KOPT-K1 (cell line): ENCODE data around the gene SMARCC2.
A peak's percentile ranks its signal among the peaks of the same experiment; 100 is the strongest.

Source experiments
- H3K27ac ChIP-seq: fragments of 200-600 bp; sonication (generic); 2 replicates; pipeline ENCODE4 v1.5.1; 2016; ENCODE audit warnings: antibody characterized with exemption, mild to moderate bottlenecking, low read depth, low read length; ENCODE audit not compliant: poor library complexity, severe bottlenecking
- H3K36me3 ChIP-seq: fragments of 200-600 bp; sonication (generic); 2 replicates; pipeline ENCODE4 v1.5.1; 2017; ENCODE audit warnings: antibody characterized with exemption, mild to moderate bottlenecking, low read length, moderate library complexity; ENCODE audit not compliant: insufficient read depth
- H3K9me3 ChIP-seq: fragments of 200-600 bp; sonication (generic); 2 replicates; pipeline ENCODE4 v1.5.1; 2017; ENCODE audit warnings: antibody characterized with exemption, low read length, mild to moderate bottlenecking; ENCODE audit not compliant: insufficient read depth, poor library complexity, severe bottlenecking

SMARCC2 gene

DNA sequence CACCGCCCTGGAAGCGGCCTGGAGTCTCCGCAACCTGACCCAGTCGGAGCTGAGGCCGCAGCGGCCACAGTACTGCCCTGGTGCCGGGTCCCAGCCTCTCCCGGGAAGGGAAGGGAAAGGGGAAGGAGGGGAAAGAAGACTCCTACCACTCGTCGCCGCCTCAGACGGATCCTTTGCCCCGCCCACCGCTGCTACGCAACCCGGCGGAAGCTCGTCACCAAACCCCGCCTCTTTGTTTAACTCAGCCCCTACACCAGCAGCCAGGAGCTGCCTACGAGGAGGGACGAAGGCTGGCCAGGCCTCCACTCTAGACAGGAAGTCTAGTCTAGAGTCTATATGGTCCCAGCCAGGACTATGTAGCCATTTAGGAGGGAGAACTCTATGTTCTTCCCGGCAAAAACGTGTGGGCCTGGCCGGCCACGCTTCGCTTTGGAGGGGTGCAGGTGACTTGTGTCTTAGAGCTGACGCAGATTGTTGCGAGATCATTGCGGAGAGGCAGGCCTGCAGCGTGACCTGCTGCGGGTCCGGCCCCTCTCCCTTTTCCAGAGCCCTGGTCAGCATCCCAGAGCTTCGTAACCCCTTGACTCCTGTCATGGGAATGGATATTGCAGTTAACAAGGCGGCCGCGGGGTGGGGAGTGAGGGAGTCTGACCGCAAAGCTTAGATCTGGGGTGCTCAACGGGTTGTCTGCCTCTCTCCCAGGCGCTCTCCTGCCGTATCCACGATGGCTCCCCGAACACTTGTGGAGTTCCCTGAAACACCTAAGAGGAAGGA is 32.7 kb upstream of the SMARCC2 start, which contains the start of gene RNF41:
RNF41 (minus strand) TSS at position 166 of the 774 bp plus-strand sequence. CDS start 7,875 bp downstream, outside the sequence.
- peak within 1 kb of the TSS; percentile 88 for H3K27ac ChIP-seq
- peaks cover 5% of the 10 kb centered on the region; the same call in 1 of the 2 replicates for H3K36me3 ChIP-seq
- H3K9me3 ChIP-seq, result no peaks in the 10 kb centered on the region

DNA sequence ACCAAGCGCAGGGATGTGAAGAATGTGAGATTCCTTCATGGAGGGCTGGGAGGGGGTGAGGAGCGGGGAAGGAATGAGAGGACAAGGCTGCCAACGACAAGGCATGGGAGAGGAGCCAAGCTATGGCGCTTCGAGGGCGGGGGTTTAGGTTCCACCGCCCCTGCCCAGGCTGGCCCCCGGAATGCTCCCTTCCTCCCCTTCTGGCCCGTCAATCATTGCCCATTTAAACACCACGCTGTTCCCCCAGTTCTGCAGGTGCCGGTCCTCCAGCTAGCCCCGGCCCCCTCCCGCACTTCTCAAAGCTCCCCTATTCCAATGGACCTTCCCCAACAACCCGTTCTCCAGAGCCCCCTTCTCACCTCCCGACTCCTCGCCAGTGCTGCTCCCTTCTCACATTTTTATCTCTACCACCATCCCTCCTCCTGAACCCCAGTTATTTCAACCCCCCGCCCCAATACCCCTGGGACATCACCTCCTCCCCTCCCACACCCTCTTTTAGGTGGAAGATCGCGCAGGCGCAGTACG is 32.0 kb upstream of the SMARCC2 start:
- Histone ChIP-seq H3K9me3 (no peaks in the 10 kb centered on the region), H3K36me3 (peaks cover 8% of the 10 kb centered on the region), H3K27ac (peak overlapping the region; percentile 88)

DNA sequence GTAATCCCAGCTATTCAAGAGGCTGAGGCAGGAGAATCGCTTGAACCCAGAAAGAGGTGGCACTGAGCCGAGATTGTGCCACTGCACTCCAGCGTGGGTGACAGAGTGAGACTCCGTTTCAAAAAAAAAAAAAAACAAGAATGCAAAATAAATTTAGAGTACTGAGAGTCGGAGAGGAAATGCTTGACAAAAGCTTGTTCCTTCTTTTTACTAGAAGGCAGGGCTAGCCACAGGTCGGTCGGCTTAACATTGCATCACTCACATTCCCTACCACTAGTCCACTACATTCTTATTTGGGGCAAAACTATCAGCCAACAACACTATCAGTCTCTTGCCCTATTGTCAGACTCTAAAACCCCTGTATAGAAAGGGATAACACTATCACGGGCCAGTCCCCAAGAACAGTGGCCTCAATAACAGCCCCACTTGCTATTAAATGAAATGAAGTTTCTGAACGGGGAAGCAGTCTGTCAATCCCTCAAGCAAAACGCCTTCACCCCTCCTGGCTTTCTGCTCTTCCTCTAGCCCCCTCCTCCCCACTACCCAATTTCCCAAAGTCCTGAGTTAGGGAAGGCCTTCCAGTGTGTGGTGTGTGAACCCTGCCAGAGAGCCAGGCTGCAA is 31.4 kb upstream of the SMARCC2 start:
- peaks cover 10% of the 10 kb centered on the region for H3K36me3 ChIP-seq
- no peaks in the 10 kb centered on the region for H3K9me3 ChIP-seq
- H3K27ac ChIP-seq, result peak overlapping the region; percentile 88

DNA sequence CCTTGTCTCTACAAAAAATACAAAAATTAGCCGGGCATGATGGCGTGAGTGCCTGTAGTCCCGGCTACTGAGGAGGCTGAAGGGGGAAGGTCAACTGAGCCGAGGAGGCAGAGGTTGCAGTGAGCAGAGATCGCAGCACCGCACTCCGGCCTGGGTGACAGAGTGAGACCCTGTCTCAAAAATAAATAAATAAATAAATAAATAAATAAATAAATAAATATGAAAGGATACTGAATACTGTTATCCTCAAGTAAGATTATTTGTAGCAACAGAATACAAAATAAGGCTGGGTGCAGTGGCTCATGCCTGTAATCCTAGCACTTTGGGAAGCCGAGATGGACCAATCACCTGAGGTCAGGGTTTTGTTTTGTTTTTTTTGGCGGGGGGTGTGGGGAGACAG is 30.6 kb upstream of the SMARCC2 start:
- no peak overlapping the region for H3K27ac ChIP-seq

DNA sequence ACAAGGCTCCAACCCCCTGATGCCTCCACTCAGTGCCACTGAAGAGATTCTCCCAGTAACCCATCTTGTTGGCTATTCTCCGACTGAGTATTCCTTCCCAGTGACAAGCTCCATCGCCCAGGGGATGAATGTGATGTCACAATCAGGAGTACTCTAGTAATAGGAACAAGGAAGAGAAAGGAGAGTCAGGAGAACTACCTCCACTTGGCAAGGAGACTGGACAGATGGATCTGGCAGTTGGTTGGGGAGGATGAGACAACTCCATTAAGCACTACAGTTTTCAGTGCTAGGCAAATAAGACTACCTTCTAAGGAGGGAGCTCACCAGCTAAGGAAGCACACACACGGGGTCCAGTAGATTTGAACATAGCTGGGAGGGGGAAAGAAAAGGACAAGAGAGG is 27.2 kb upstream of the SMARCC2 start:
- Histone ChIP-seq H3K9me3 (no peaks in the 10 kb centered on the region), H3K36me3 (peaks cover 53% of the 10 kb centered on the region), H3K27ac (no peak overlapping the region)

More for the DNA sequence above, 30.6 kb upstream of the SMARCC2 start:
- Histone ChIP-seq H3K36me3 (peaks cover 19% of the 10 kb centered on the region), H3K9me3 (no peaks in the 10 kb centered on the region)

- Histone ChIP-seq H3K9me3 (no peaks in the 10 kb centered on the region), H3K36me3 (peaks cover 77% of the 10 kb centered on the region), H3K27ac (no peak overlapping the region)
Observed at GRCh38 chr12:56213878-56214277, 24.6 kb upstream of the SMARCC2 start.

- Histone ChIP-seq H3K27ac (no peak overlapping the region), H3K9me3 (no peaks in the 10 kb centered on the region), H3K36me3 (peaks cover 88% of the 10 kb centered on the region)
Observed at GRCh38 chr12:56212361-56212760, 23.1 kb upstream of the SMARCC2 start.

GRCh38 chr12:56208006-56208405 is 18.7 kb upstream of the SMARCC2 start:
- H3K36me3 ChIP-seq, result peaks cover 82% of the 10 kb centered on the region
- H3K27ac ChIP-seq, result no peak overlapping the region
- no peaks in the 10 kb centered on the region for H3K9me3 ChIP-seq

DNA sequence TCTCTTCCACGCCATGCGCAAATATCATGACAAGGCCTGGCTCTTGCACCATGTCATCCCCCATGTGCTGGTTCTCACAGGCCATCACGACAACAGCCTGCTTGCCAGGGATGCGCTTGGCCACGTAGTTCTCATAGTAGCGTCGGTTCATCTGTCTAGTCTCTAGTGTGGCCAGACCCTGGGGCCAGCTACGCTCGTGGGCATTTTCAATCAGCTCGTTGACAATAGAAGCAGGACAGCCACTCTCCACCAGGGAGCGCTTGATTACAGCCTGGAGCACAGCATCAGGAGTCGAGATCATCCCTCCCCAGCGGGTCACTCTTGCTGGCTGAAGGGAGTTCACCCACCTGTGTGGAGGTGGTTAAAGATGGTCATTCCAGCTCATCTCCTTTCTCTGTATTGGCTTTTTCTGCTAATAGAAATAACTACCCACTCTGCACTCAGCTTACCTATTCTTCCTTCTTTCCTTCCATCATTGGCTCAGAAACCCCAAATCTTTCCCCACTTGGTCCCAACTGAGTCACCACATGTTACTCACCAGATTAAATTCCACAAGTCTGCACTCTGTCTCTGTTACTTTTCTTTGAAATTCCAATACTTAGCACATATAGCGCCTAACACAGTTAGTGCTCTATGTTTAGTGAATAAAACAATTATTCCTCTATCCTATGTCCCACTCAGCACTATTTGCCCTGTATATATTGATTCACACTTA is 17.3 kb upstream of the SMARCC2 start:
- Histone ChIP-seq H3K27ac (no peak overlapping the region), H3K9me3 (no peaks in the 10 kb centered on the region), H3K36me3 (peaks cover 68% of the 10 kb centered on the region)

DNA sequence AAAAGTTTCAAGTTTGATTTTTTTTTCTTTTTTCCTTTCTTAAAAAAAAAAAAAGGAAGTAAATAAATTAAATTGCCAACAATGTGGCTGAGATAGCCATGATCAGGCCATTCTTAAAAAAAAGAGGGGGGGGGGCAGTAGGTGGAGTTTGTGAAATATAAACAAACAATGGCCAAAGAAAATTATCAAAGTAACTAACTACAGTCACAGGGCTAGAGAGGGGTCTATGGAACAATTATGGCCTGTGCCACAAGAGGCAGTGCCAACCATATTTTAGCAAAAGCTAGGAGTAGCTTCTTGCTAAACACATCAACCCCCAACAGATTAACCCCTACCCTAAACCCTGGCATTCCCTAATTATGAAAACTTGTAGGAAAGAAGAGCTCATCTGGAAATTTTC is 16.2 kb upstream of the SMARCC2 start:
- Histone ChIP-seq H3K9me3 (no peaks in the 10 kb centered on the region), H3K36me3 (peaks cover 56% of the 10 kb centered on the region), H3K27ac (no peak overlapping the region)

DNA sequence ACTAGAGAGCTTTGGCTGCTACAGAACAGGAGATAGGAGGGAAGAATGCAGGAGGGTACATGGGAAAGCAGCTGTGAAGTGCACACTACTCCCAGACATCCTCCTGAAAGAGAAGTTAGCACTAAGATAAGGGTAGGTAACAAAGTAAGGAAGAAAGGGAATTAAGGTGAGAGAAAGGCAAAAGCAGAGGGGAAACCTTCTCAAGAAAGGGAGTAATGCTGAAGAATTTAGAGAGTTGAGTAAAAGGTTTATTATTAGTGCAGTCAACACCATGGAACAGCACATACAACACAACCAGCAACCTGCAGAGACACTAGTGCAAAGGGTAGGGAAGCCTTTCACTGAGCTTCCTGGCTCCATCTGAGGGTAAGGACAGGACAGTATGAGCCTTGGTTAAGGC is 15.0 kb upstream of the SMARCC2 start:
- no peak overlapping the region for H3K27ac ChIP-seq
- peaks cover 46% of the 10 kb centered on the region for H3K36me3 ChIP-seq
- H3K9me3 ChIP-seq, result no peaks in the 10 kb centered on the region

GRCh38 chr12:56202838-56203237 is 13.6 kb upstream of the SMARCC2 start:
- Histone ChIP-seq H3K9me3 (no peaks in the 10 kb centered on the region), H3K27ac (no peak overlapping the region), H3K36me3 (peaks cover 36% of the 10 kb centered on the region)

GRCh38 chr12:56202366-56202765 is 13.1 kb upstream of the SMARCC2 start:
- no peak overlapping the region for H3K27ac ChIP-seq
- H3K36me3 ChIP-seq, result peaks cover 31% of the 10 kb centered on the region
- H3K9me3 ChIP-seq, result no peaks in the 10 kb centered on the region

DNA sequence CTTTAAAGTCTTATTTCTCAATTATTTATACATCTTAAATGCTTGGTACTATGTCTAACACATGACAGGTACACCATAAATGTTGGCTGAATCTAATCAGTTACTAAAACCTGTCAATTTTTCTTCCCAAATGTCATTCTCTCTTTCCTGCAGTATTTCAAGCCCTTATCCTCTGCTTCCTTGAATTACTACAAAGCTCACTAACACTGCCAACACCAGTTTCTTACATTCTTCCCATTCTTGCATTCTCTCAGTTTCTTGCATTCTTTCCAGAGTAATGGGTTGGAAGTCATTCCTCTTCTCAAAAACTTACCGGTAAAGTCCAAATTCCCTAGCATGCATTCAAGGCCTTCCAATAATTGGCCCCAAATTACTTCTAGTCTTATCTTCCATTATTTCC is 9.6 kb upstream of the SMARCC2 start:
- H3K36me3 ChIP-seq, result no peaks in the 10 kb centered on the region
- H3K27ac ChIP-seq, result no peak overlapping the region
- H3K9me3 ChIP-seq, result no peaks in the 10 kb centered on the region
